ENCODE results near the gene ZNF580.

ZNF580 gene, protein sequence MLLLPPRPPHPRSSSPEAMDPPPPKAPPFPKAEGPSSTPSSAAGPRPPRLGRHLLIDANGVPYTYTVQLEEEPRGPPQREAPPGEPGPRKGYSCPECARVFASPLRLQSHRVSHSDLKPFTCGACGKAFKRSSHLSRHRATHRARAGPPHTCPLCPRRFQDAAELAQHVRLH

DNA sequence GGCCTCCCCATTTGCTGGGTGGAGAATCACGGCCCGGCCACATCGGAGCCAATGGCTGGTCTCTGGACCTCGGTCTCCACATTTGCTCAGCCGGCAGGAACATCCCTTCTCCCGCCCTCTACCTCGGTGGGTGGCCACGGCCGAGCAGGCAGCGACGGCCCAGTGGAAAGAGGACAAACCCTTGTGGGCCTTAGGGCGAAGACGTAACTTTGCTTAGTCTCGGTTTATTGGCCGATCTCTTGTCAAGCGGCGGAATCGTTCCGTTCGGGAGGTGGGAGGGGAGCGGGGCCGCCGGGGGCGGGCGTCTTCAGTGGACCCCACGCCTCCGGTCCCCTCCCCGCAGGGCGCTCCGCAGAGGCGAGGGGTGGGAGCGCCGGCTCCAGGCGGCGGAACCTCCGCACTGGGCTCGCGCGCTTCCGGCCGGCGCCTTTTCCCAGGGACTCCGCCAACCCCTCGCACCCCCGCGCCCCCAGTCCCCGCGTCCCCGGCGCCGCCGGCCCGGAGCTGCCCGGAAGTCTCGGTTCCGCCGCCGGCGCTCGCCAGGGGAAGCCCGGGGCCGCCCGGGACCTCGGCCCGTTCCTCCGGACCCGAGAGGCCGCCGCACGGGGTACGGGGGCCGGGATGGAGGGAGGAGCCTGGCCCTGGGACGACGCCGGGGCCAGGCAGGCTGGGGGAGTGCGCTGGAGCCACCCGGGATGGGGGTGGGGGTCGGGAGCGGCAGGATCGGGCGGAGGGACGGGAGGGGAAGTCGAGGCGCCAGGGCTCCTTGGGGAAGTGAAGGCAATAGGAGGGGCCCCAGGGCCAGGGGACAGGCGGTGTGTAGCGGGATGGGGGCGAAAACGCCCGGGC is at the start of gene ZNF580:
Gene ZNF580 (plus strand): TSS at position 426 of the 849 bp plus-strand sequence. CDS start 1,507 bp downstream, outside the sequence.
- peak; percentile 80 for DNase-seq

DNA sequence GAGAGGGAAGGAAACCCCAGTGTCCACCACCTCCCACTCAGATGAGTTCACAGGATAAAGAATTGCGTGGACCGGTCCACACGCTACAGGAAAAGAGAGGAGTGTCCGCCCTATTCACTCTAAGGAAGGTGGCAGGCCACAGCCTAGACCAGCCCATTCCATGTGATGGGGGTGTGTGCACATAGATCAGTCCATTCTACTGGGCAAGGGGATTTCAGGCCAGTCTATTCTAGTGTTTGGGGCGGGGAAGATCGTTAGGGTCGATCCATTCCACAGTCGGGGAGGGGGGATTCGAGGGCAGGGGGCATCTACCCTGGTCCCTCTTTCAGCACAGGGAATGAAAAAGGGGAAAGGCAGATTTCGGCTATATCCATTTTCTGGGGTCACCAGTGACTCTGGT is 49.2 kb upstream of the ZNF580 start:
- DNase-seq: no peak

- DNase-seq: no peak
These were observed 48.3 kb upstream of the ZNF580 start for GRCh38 chr19:55592391-55593090.

DNA sequence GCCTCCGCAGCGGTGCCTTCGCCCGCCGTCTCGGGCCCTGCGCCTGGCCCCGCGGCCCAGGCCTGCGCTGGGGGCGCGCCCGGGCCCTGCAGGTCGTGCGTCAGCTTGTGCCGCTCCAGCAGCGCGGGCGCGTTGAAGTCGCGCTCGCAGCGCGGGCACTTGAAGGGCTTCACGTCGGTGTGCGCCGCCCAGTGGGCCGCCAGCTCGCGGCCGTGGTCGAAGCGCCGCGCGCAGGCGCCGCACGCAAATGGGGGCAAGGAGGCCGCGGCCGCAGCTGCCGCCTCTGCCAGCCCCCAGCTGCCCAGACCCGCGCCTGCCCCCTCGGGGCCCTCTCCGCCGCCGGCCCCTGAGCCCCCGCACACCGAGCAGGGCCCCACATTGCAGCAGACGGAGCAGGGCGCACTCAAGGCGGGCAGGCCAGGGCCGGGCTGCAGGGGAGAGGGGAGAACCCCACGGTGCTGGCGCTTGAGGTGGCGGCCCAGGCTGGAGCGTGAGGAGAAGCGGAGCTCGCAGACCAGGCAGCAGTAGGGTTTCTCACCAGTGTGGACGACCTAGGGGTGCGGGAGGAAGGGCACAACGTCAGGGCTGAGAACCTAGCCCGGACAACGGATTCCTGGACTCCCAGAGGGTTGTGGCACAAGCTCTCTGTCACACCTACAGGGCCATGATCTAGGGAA is 47.6 kb upstream of the ZNF580 start:
- no peak for DNase-seq

DNA sequence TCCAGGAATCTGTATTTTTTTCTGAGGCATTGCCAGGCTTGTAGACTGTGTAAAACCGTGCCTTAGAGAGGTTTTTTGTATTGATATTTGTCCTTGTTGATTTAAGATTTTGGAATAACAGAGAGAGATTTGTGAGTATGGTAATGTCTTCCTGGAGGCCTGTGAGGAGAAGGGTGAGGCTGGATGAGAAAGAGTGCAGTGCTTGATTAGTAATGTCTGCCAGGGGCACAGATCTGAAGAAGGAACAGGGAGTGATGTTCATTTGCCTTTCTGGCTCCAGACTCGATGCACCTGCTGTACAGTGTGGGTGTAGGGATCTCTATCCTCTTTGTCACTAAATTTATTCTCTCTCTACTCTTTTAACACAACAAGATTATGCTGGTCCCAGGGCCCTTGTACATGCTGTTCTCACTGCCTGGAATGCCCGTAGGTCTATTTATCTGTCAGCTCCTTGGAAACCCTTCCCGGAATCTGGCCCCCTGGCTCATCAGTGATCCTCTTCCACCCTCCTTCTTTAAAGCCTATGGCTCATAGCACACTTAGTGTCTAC is 45.7 kb upstream of the ZNF580 start:
- no peak for DNase-seq

- no peak for DNase-seq
These were observed 44.5 kb upstream of the ZNF580 start for GRCh38 chr19:55596304-55596703.

- DNase-seq: no peak
These were observed 43.3 kb upstream of the ZNF580 start for GRCh38 chr19:55597501-55597921.

DNA sequence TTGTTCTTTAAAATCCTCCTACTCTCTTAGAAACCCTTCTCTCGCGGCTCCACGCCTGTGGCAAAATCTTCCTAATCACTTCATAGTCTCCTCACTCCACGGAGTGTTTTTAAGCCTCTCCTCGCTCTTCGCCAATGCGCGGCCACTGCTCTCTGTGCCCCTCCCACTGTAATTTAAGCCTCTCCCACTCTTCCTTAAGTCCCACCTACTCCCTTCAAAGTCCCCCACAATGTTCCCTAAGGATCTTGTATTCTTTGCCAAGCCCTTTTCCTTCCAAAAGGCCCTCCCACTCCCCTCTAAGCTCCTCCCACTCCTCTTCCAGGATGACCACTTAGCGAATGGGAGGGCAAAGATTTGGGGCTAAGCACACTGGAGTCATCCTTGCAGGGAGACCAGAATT is 42.8 kb upstream of the ZNF580 start:
- no peak for DNase-seq

GRCh38 chr19:55598719-55599467 is 41.9 kb upstream of the ZNF580 start:
- DNase-seq: peak; percentile 91

DNA sequence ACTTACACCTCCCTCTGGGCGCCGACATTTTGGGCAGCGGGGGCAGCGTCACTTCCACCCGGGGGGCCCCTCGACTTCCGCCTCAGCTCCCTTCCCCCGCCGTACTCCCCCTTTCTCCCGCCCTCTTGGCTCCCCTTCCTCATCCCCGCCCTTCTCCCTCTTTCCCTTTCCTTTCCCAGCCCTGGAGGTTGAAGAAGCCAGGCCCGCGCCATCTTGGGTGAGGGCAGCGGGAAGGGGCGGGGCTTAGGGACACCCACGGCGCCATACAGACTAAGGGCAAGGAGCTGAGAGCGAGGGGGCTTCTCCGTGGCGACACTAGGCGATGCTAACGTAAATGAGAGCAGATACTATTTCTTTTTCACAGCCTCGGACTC is 41.3 kb upstream of the ZNF580 start, which contains the start of gene FIZ1:
Gene FIZ1 (minus strand): TSS at position 50 of the 374 bp plus-strand sequence. CDS start 1,652 bp downstream, outside the sequence.
- DNase-seq: peak; percentile 95

GRCh38 chr19:55599842-55600661 is 40.8 kb upstream of the ZNF580 start, which contains the start of gene ZNF524:
TSS of gene ZNF524 (plus strand) at chr19:55600288. CDS start at chr19:55602113, 1,825 bp downstream.
- DNase-seq: peak; percentile 90

DNA sequence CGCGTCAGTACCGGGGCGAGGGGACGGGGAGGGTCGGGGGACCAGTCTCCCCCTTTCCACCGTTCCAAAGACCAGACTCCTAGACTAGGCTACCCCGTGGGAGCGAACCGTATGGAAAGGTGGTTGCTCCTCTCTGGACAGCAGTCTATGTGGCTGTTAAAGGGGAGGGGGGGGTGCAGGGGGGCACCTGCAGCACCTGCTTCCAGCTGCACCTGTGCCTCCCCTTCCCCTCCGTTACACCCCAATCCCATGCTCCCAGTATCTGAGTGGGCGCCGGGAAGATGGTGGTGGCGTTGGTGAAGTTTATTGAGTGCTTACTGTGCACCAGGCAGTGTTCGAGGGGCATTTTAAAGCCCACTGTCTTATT is 40.2 kb upstream of the ZNF580 start:
- DNase-seq: no peak

- no peak for DNase-seq
These were observed 39.7 kb upstream of the ZNF580 start for GRCh38 chr19:55601084-55601483.

GRCh38 chr19:55602104-55603001 is 38.4 kb upstream of the ZNF580 start:
- no peak for DNase-seq

DNA sequence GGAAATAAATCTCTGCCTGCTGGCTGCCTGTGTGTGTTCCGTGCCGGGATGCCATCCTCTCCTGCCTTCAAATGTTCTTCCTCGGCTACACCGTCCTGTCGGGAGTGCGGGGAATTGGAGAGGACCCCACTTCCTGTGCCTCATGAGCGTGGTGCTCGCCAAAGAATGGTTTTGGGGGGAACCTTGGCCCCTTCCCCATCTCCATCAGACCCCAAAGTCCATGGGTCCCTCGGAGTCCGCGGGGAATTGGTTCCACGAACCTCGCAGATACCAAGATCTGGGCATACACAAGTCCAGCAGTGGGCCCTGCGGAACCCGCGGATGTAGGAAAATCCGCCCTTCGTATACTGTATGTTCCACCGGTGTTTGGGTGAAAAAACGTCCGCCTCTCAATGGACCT is 37.7 kb upstream of the ZNF580 start:
- DNase-seq: no peak

- DNase-seq: no peak
These were observed 37.1 kb upstream of the ZNF580 start for GRCh38 chr19:55603581-55604292.

DNA sequence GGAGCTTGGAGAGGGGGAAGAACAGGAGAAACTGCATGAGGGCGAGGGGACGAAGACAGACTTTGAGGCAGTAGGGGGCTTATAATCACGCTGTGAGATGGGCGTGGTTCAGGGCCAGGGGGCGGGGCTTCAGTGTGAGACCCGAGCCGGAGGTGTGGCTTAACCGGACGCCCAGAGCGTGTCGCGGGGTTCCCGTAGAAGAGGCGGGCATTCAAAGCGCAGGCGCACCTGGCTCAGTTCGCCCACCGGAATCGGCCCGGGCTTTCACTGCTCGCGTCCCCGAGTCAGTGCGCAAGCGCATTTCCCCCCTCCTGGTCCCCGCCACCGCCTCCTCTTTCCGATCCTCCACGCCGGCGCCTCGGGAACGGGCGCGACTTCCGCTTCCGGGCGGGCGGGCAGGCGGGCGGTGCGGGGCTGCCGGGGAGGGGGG is 35.6 kb upstream of the ZNF580 start:
- DNase-seq: peak; percentile 98

DNA sequence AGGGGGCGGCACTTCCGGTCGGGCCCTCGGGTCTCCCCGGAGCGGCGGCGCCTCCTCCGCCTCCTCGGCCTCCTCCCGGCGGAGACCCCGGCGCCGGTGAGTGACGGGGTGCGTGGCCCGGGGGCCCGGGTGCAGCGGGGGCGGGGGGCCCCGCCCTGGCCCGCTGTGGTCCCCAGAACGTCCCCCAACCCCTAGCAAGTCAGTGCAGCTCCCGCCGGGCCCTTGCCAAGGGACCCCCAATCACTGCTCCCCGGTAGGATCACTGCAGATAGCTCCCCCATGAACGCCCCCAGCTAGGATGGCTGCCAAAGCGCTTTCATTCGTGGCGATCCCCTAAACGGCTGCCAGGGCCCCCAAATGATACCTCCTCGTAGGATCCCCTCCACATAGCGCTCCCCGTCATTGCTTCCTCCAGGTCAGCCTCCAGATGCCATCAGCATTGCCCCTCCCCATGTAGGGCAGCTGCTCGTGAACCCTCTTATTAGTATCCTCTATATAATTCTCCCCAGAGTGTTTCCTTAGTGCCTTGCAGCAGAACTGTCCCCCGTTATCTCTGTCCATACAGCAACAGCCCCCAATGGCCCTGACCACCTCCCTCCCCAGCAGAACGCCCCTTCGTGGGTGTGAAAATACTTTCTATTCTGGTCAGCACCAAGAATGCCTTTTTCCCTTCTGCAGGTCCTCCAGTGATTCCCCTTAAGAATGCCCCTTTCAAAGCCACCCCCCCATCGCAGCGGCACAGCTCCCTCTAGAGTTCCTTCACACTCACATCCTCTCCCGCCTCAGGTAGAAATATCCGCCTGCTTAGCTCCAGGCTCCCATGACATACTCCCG is 34.9 kb upstream of the ZNF580 start, which contains the start of gene ZNF865:
Gene ZNF865 (plus strand): TSS at position 11 of the 834 bp plus-strand sequence. CDS start 7,972 bp downstream, outside the sequence.
- DNase-seq: peak; percentile 82
